NCI-H1417 (cell line): Measurements from ENCODE around the gene GFAP.
"Not testable (repeated sequence)": the region's sequence is repeated elsewhere in the genome, so short reads cannot be mapped to it uniquely, and the experiment has no call there.

Experiments
- DNase-seq, 3 experiments: peaks; one replicate each; lab custom pipeline; 2025; lab: John Stamatoyannopoulos, UW

Gene GFAP

DNA sequence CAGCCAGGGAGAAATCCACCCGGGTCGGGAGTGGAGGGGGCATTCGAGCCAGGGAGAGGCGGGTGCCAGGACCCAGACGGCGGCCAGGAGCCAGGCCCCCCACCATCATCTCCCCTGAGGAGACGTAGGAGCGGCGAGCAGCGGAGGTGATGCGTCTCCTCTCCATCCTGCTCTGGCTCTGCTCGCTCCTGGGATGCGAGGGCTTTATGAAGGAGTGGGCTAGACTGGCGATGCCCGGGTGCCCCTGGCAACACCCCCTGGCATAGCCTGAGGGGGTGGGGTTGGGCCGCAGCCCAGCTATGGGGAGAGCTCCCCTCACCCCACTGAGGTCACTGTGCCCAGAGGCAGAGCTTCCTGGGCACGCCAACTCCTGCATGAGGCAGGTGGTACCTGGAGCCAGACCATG lies at the start of gene GFAP:
Gene GFAP, minus strand, starts transcription at position 180 of the 406 bp plus-strand sequence. Its CDS starts 14 bp downstream, at position 166.
- no peak for DNase-seq

DNA sequence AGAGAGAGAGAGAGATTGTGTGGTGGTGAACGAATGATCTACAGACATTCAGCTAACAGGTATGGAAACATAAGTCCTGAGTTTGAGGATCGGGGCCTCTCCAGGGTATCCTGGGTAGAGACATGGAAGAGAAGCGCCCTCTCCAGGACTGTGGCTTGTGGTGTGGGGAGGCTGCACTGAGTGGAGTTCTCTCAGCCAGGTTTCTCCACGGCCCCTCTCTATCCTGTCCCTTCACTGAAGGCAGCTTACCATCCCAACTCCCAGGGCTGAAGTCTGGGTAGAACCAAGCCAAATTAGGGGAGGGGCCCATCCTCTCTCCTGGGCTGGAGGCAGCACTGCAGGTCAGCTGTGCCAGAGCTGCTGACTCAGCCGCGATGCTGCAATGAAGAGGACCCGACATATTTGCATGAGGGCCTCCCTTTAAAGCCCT lies 46.6 kb upstream of the GFAP start:
- DNase-seq, result no peak

DNA sequence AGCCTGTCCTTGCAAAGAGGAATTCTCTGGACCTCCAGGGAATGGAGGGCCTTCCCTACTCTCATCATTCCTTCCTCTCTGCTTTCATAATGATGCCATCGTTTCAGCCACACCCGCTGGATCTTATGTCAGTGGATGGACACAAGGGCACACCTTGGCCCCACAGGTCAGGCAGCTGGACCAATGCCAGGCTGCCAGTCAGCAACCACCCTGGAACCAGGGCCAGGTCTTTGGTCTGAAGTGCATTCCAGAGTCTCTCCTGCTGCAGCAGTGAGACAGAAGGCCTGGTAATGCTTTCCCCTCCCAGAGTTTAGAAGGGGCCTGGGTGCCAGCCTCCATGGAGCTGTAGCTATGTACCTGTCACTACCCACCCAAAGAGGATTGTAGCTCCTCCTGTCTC lies 45.4 kb upstream of the GFAP start:
- no peak for DNase-seq

DNA sequence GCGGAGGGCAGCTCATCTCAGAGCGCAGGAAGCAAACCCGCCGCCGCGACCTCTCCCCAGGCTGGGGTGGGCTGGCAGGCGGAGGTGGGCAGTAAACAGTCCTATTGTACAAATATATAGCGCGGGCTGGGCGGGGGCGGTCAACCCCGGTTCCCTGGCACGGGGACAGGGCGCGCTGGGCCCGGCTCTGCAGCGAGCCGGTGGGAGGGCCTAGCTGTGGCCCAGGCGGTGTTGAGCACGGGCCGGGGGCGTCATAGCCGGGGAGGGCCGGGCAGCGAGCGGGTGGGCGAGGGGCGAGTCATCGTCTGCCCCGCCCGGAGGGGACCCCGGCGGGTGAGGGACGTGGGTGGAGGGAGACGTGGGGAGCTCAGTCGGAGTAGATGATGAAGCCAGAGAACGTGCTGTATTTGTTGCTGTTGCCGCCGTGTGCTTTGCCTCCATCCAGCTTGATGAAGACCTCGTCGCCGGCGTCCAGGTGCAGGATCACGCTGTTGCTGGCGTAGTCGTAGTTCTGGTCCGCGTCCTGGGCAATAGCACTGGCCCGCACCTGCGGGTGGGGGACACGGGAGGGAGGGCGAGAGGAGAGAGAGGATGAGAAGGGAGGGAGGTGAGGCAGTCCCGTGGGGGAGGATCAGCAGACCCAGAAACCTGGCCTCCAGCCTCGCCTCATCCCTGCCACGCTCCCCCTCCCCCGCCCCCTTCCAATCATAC lies 44.7 kb upstream of the GFAP start:
- no peak for DNase-seq

DNA sequence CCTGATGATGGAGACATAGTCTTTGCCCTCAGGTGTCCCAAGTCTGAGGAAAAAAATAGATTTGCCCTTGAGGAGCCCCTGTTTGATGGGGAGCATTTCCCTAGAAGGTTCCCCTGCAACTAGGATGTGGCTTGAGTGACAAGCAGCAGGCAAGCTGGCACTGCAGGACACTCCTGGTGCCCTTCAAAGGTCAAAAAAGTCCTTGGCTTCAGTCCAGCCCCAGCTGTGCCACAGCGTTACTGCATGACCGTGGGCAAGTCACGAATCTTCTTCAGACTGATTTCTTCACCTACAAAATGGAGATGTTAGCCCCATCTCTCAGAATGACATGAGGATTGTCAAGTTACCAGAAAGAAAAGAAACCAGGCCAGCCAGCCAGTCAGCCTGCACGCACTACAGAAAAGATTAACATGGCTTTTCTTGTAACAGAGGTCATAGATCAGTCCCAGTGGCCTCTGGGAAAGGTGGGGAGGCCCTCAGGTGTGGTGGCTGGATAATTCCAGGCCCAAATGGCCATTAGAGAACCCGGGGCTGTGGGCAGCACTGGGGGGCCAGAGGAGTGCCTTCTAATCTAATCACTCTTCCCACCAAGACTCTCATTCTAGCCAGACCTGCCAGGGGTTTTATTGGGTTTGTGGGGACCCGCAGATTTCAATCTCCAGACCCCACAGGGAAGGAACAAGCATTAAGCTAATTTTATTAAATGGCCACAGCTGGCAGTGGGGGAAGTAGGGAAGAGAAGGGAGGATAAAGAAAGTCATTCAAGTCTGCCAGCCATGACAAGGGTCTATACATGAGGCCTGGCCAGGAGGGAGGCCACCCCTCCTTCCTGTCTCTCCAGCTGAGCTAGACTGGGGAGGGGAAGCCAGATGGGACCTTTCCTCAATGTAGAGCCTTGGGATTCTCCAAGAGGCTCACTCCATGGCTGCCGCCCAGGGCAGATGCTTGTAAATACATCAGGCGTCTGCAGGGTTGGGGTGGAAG lies 42.0 kb upstream of the GFAP start:
- no peak for DNase-seq

DNA sequence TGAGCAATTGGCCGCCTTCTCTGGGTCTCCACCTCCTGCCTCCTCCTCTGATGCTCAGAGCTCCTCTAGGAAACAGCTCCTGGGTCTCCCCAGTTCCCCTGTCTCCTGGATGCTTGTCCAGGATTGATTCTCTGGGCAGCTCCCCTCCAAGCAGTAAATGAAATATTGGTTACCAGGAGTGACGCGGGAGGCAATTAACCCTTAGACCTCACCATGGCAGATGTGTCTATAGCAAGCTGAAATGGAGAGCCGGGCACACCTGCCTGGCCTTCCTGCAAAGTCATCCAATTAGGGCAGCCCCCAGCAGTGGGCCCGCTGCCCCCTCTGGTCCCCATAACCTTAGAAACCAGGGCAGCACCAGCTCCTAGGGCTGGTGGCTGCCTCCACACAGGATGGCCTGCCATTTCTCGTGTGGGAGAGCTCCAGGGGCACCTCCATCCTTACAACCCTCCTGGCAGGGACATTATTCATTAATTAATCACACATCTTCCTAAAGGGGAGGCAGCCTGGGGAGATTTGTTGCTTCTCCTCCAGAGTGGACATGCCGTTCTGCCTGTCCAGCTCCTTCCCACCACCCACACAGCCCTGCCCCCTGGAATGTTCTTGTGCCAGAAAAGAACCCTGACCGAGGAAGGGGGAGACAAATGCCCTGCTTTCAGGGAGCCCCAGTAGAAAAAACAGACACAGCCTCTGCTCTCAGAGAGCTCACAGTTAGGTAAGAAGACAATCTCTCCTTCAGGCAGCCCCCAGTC lies 40.5 kb upstream of the GFAP start:
- DNase-seq, result peak in 2 of 3 experiments; percentile 15 to 51

DNA sequence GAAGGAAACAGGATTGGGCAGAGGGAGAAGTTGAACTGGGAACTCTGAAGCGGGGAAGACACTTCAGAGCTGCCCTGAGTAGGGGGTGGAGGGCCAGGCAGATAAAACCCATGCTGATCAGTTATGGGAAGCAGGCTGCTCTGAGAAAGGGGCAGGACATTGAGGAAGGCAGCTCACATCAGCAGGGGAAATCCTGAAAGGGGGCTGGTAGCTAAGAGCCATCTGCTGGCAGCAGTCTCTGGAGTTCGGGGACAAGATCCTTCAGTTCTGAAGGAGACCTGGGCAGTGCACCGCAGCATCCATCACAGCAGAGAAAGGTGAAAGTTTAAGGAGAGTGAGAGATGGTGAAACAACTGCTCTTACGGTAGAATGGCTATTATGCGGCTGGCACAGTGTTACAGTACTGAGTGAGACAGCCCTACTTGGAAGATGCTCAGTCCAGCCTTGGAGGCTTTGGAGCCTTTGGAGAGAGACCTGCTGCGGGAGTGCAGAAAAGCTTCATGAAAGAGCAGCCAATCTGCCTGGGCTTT lies 37.7 kb upstream of the GFAP start:
- no peak for DNase-seq

DNA sequence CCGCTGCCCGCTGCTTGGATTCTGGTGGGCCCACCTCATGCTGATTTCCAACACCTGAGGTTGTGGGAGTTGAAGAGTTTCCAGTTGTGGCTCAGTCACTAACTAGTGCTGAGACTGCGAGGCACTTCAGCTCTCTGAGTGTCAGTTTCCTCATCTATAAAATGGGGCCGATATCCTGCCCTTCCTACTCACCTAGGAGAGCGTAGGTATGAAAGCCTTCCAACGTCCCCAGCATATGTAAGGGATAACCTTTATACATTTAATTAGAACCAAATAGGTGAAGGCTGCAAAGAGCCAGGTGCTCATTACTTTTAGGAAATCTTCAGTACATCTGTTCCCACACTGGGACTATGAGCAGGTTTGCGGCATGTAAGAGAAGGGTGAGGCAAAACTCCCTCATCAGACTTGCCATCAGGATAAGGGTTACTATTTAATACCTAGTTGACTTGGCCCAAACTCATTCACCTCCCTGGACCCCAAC lies 33.1 kb upstream of the GFAP start:
- DNase-seq, result no peak

DNA sequence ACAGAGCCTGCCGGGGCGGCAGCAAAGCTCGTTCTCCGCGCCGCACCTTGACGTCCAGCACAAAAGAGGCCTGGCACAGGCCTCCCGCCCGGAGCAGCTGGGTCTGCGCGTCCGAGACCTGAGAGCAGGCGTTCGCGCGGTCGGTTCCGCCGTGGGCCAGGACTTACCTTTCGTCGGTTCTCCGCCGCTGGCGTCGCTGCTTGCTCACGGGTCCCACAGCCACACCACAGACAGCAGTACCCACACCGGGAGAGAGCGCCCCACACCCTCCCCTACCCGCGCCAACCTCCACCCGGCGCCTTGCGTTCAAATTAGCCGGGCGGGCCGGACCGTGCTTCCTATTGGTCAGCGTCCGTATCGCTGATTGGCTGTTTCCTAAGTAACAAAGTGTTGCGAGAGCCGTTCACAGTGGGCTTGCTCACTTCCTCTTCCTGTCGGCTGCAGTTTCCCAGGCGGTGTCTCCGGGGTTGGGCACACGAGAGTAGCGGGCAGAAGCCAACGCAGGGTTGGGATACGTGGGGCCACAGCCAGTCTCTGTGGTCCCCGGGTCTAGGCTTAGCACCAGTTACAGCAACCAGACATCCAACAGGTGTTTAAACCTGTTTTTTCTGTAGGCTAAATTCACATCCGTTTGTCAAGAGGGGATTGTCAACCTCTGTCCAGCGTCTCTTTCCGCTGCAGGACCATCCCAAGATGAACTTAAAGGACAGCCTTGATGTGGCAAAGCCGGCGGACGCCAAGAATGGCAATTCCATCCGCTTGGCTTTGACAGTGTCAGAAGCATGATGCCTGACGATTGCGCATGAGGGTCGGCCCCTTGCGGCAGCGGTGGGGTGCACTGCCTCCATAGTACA lies 32.4 kb upstream of the GFAP start, which contains the start of gene KIF18B:
Gene KIF18B, minus strand, starts transcription at position 313 of the 854 bp plus-strand sequence. CDS start 11,429 bp downstream, outside the sequence.
- DNase-seq, result peak; percentile 94 to 98 (median 95)

DNA sequence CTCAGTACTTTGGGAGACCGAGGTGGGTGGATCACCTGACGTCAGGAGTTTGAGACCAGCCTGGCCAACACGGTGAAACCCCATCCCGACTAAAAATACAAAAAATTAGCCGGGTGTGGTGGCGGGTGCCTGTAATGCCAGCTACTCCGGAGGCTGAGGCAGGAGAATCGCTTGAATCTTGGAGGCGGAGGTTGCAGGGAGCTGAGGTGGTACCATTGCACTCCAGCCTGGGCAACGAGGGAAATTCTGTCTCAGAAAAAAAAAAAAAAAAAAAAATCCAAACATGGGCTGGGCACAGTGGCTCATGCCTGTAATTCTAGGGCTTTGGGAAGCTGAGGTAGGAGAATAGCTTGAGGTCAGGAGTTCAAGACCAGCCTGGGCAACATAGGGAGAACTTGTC lies 30.4 kb upstream of the GFAP start:
- DNase-seq, result not testable (repeated sequence)

DNA sequence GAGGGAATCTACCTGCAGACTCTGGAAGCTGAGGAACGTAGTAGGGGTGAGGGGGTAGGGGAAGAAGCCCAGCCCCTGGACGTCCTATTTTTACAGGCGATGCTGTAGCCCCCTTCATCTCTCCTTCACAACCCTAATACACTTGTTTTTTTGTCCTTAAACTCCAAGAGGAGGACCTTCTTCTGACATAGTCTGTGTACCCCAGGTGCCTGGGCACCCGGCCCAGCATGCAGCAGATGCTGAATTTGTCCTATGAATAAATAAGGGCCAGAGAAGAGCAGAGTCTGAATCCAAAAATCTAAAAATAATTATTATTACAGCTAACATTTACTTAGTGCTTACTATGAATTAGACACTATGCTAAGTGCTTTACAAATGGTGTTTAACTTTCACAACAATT lies 27.2 kb upstream of the GFAP start:
- no peak for DNase-seq

DNA sequence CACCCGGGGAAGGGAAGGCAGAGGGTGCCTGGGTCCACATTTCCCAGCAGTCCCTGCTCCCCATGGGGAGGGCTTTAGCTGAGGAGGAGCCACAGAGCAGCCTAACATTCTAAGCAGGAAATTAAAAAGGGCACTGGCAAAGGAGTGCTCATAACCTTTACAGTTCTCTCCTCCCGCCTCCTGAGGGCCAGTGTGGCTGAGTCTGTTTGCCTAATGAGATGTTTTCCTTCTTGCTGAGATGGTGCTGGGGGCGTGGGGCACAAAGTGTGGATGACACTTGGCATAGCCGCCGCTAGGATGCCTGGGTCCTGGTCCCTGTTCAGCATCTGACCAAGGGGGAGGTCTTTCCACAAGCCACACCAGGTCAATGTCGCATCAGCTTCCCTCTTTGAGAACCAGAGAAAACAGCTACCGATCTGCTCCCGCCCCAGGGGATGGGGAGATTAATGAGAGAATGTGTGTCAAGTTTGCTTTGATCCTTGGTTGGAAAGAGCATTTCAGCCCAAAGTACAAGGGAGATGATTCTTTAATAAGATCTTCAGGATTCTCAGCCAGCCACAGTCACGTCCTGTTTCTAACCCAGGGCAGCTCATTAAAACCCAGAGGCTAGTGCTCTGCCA lies 26.5 kb upstream of the GFAP start:
- no peak for DNase-seq

DNA sequence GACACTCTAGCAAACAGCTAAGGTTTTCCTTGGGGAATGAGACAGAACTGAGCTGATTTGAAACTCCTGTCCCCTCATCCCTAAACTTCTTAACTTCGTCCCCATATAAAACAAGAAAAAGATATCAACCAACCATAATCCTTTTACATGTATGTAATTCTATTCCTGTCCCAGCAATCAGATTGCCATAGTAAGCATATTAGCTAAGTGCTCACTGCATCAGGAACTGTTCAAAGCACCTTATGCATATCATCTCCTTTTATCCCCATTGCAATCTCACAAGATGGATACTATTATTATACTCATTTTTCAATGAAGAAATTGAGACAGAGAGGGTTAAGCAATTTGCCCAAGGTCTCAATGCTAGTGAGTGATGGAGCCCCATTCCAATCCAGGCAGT lies 25.5 kb upstream of the GFAP start:
- DNase-seq, result no peak

DNA sequence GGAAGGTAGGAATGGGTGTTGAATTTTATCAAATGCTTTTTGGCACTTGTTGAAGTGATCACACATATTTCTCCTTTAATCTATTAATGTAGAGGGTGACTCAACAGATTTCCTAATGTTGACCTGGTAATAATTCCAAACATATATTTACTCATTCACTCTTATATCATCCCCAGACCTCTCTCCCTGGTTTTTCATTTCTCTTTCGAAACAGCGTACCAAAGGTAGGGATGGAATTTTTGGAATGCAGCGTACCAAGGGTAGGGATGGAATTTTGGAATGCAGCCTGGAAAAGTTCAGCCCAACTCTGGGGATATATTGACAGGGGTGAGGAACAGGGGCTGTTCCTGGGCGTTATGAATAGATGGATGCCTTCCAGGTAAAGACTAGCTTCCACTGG lies 25.0 kb upstream of the GFAP start:
- no peak for DNase-seq

DNA sequence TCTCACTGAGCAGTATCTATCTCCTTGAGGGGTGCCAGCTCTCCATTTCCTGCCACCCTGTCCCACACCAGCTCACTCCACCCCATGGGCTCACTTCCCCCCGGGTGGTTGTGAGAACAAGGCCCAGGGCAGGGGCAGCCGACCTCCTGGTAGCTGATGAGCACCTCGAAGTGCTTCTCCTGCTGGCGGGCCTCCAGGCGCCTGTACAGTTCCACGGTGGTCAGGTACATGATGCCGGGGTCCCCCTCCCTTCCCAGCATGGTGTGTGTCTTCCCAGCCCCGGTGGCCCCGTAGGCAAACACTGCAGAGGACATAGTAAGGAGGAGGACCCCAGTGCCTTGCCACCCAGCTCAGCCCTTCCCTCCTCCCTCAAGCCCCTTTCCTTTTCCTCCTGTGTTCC lies 19.8 kb upstream of the GFAP start:
- DNase-seq, result no peak

DNA sequence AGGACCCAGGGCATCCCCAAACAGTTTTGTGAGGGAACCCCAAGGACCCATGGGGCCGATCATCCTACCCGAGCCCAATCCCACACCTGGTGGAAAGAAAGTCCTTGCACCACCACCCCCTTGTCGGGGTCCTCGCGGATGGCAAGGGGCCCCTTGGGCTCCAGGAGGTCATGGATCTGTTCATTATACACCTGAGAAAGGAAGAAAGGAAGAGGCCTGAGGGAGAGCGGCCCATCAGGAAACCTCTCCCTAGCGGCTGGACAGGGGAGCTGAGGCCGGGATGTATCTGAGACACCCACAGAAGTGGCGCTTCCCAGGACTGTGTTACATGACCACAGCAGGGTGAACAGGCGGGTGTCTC lies 19.4 kb upstream of the GFAP start:
- no peak for DNase-seq

DNA sequence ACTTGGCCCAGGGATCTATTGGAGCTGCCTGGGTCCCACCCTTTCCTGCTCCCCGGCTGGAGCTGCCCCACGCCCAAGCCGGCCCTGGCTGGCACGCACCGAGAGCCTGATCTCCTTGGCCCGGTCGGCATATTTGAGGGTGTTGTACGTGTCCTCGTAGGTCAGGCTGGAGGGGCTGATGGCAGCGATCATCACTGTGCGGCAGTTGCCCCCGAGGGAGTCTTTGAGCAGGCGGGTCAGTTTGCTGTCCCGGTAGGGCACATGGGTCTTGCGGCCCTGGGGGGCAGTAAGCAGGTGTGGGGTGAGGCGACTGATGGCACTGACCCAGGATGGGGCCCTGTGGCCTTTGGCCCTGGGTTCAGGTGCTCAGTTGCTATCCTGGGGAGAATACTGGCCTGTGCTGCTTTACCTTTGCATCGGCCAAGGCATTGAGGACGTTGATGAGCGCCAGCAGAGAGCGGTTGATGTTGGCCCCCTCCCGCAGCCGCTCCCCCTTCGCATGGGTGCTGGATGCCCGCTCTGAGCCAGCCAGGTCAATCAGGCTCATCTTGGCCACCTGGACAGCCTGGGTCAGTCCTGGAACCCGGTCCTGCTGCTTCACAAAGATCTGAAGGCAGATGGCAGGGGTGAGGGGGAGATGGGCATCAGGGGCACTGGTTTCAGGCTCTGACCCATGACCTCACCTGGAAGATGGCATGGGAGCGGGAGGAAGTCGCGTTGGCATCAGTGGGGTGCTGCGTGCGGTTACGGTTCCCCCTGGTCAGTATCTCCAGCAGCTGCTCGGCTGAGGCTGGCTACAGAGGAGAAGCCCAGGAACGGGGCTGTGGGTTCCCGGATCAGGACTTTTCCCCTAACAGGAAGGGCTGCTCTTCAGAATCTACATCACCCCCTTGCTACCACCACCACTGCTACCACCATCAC lies 18.8 kb upstream of the GFAP start:
- no peak for DNase-seq

DNA sequence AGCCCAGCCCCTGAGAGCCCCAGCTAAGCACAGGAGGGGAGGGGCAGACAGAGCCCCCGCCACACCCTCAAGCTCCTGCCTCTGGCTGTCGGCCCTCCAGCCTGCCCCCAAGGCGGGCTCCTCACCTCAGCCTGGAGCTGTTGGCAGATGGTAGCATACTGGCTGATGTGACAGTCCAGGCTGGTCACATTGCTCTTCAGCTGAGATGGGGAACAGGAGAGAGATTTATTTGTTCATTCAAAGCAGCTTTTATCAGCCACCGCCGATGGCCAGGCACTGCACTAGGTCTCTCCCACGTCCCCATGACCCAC lies 17.4 kb upstream of the GFAP start:
- no peak for DNase-seq

DNA sequence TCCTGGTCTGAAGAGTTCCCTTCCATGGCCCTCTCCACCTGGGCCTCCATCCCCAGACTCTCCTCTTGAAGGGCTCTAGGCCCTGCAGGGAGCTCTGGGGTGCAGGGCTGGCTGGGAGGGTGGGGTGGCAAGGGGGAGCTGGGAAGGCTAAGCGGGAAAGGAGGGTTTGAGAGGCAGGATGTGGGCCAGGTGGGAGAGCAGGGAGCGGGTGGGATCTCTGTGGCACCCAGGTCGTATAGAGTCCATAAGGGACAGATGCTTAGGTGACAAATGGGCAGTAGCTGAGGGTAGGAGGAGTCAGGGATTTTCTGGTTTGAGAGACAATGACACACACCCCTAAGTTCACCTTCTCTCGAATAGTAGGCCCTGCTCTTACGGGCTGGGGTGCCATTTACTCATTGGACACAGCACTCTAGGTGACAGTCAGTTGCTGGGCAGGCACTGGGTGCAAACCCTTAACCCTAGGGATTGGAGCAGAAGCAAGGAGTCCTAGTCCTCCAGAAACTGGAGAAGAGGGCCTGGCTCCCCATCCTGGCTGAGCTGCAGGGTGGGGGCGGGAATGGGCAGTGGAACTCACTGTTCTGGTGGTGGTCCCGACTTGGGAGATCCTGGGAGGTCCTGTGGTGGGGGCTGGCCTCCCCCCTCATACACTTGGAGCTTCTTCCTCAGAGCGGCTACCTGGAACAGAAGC lies 16.9 kb upstream of the GFAP start:
- no peak for DNase-seq
